K562 (cell line): Measurements from ENCODE around the gene CHST15. TPM values are rescaled to one million over a fixed set of nuclear protein-coding genes. Genes with fewer than 3 reads are reported as not detected.

Experiments used
- ATAC-seq: fragments of 200-7000 bp; cut with Tn5 transposase; 3 replicates; pipeline ENCODE4 v1.9.1; 2020; ENCODE audit warnings: moderate library complexity
- BruUV-seq: library from RNA; stranded (reverse); fragments of 400-500 nt; replicated peaks from 2 replicates; lab custom pipeline; 2021; lab: Mats Ljungman, UMichigan
- CTCF ChIA-PET: fragments of 300-600 bp; formaldehyde crosslinking; extraction: SDS; loops from one replicate; lab custom pipeline; 2021; ENCODE audit warnings: low intra/inter-chr PET ratio; lab: Yijun Ruan, JAX
- POLR2A ChIA-PET: fragments of 300-600, 350-650 bp; sonication (Branson Sonifier 250); formaldehyde crosslinking; extraction: SDS; loops from one replicate; lab custom pipeline; 2021; ENCODE audit warnings: antibody characterized with exemption, inconsistent platforms; lab: Yijun Ruan, JAX
- DNase-seq, 4 experiments: peaks; one replicate each; pipeline versions ENCODE4 v3.0.0 to v3.0.0-alpha.2; 2011 to 2018; ENCODE audit warnings: low spot score in 3 of 4, mixed read lengths in 3 of 4; ENCODE audit errors: extremely low read depth in 1 of 4
- FAIRE-seq: peaks from 2 replicates; lab custom pipeline; 2011; peaks lifted over from hg19 to GRCh38; lab: Jason Lieb, UNC
- H2AFZ ChIP-seq: 2 replicates; pipeline ENCODE4 v1.6.0; 2011; ENCODE audit warnings: low read depth, low read length, control low read depth, inconsistent platforms
- H3K27ac ChIP-seq: fragments of 200-600 bp; 3 replicates; pipeline ENCODE4 v1.8.0; 2011; ENCODE audit warnings: low read depth, mild to moderate bottlenecking, control low read depth, inconsistent platforms, low read length, moderate library complexity, mixed read lengths; ENCODE audit errors: extremely low read depth
- H3K27me3 ChIP-seq, 2 experiments: fragments of 300-600 bp in 1 of 2; 2 replicates in 1 of 2; 3 replicates in 1 of 2; pipeline versions ENCODE4 v1.6.0 to v1.8.0; 2011; ENCODE audit warnings: inconsistent platforms in 2 of 2, low read length in 2 of 2, mild to moderate bottlenecking in 1 of 2, mixed read lengths in 1 of 2, moderate library complexity in 1 of 2; ENCODE audit not compliant: control insufficient read depth in 2 of 2, insufficient read depth in 2 of 2
- H3K36me3 ChIP-seq: fragments of 300-600 bp; 3 replicates; pipeline ENCODE4 v1.8.0; 2011; ENCODE audit warnings: mild to moderate bottlenecking, low read length, inconsistent platforms; ENCODE audit not compliant: control insufficient read depth, insufficient read depth
- H3K4me1 ChIP-seq, 2 experiments: fragments of 200-600 bp in 1 of 2; replicated peaks in 1 of 2; 2 replicates in 1 of 2; 3 replicates in 1 of 2; pipeline versions ENCODE4 v1.5.1 to v1.8.0; 2011; ENCODE audit warnings: inconsistent platforms in 2 of 2, low read length in 2 of 2, mild to moderate bottlenecking in 1 of 2, mixed read lengths in 1 of 2, moderate library complexity in 1 of 2; ENCODE audit not compliant: control insufficient read depth in 2 of 2, insufficient read depth in 2 of 2
- H3K4me2 ChIP-seq: 2 replicates; pipeline ENCODE4 v1.6.1; 2011; ENCODE audit warnings: low read length, control low read depth, inconsistent platforms, mixed read lengths; ENCODE audit not compliant: insufficient read depth
- H3K4me3 ChIP-seq: fragments of 200-600 bp; sonication (generic), shearing (Covaris generic); 2 replicates; pipeline ENCODE4 v1.5.1; 2016; ENCODE audit warnings: control low read depth, inconsistent platforms
- H3K79me2 ChIP-seq: fragments of 200-600 bp; 3 replicates; pipeline ENCODE4 v1.8.0; 2011; ENCODE audit warnings: low read length, inconsistent platforms; ENCODE audit not compliant: control insufficient read depth, insufficient read depth
- H3K9ac ChIP-seq, 2 experiments: 2 replicates each; pipeline versions ENCODE4 v1.6.0 to v1.6.1; 2011; ENCODE audit warnings: low read depth in 2 of 2, low read length in 2 of 2, control low read depth in 1 of 2, inconsistent platforms in 1 of 2, mild to moderate bottlenecking in 1 of 2, mixed read lengths in 1 of 2; ENCODE audit not compliant: insufficient read depth in 1 of 2
- H3K9me1 ChIP-seq: one replicate; pipeline ENCODE4 v1.6.0; 2011; ENCODE audit warnings: inconsistent platforms, mild to moderate bottlenecking, low read length, moderate library complexity; ENCODE audit not compliant: control insufficient read depth, insufficient read depth
- H3K9me3 ChIP-seq: replicated peaks from 2 replicates; pipeline ENCODE4 v1.5.1; 2011; ENCODE audit warnings: low read depth, low read length, inconsistent platforms; ENCODE audit not compliant: control insufficient read depth, insufficient read depth
- H4K20me1 ChIP-seq: replicated peaks from 2 replicates; pipeline ENCODE4 v1.6.1; 2011; ENCODE audit warnings: low read length, inconsistent platforms, mixed read lengths; ENCODE audit not compliant: control insufficient read depth, insufficient read depth
- CBFA2T3 ChIP-seq: fragments of 450-650 bp; IDR thresholded peaks from 2 replicates; pipeline ENCODE4 v1.6.1; 2017
- CUX1 ChIP-seq: fragments of 200-800 bp; sonication (Bioruptor generic); IDR thresholded peaks from 2 replicates; pipeline ENCODE4 v1.6.1; 2016; ENCODE audit warnings: missing genetic modification characterization, missing compliant biosample characterization
- JUN ChIP-seq, 2 experiments: sonication (generic) in 1 of 2; formaldehyde crosslinking in 1 of 2; IDR thresholded peaks; 2 replicates each; pipeline versions ENCODE4 v1.6.1 to v1.8.0; 2012 to 2022; ENCODE audit warnings: borderline replicate concordance in 2 of 2, mild to moderate bottlenecking in 2 of 2, improper control_type of control experiment in 1 of 2, low read depth in 1 of 2, low read length in 1 of 2, missing genetic modification reagents in 1 of 2
- NR2C1 ChIP-seq, 2 experiments: fragments of 450-650 bp; IDR thresholded peaks; 2 replicates each; pipeline ENCODE4 v1.6.1; 2017; ENCODE audit warnings: mild to moderate bottlenecking in 2 of 2, antibody characterized with exemption in 1 of 2, inconsistent platforms in 1 of 2, missing compliant biosample characterization in 1 of 2, missing genetic modification characterization in 1 of 2
- PCBP1 ChIP-seq: fragments of 200-400 bp; formaldehyde crosslinking; IDR thresholded peaks from 2 replicates; pipeline ENCODE4 v1.6.1; 2018; ENCODE audit warnings: mild to moderate bottlenecking, low read depth, low read length; ENCODE audit not compliant: poor library complexity, severe bottlenecking
- SETDB1 ChIP-seq: IDR thresholded peaks from one replicate; pipeline ENCODE4 v1.6.1; 2012; ENCODE audit warnings: low read length, control low read depth, inconsistent platforms
- TSHZ1 ChIP-seq: fragments of 250-450 bp; sonication (Bioruptor Pico); IDR thresholded peaks from 2 replicates; pipeline ENCODE4 v1.4.0; 2020; ENCODE audit warnings: mild to moderate bottlenecking, moderate library complexity
- ZNF280A ChIP-seq: fragments of 450-650 bp; IDR thresholded peaks from 2 replicates; pipeline ENCODE4 v1.6.1; 2018; ENCODE audit warnings: mild to moderate bottlenecking, low read depth; ENCODE audit not compliant: partially characterized antibody
- ZSCAN32 ChIP-seq: fragments of 450-650 bp; formaldehyde crosslinking; IDR thresholded peaks from 2 replicates; pipeline ENCODE4 v1.4.0; 2020; ENCODE audit warnings: mild to moderate bottlenecking, moderate library complexity
- WGBS: fragments of 100-300 bp; shearing (Covaris generic); methylation state at CpG from one replicate; pipeline ENCODE4 v1.1.6; 2016; ENCODE audit warnings: low coverage, mixed read lengths; ENCODE audit not compliant: insufficient coverage; ENCODE audit errors: missing lambda C conversion rate; 5-methylcytosine and 5-hydroxymethylcytosine counted together
- in situ Hi-C: fragments of 300-500 bp; cut with MboI; formaldehyde crosslinking; loops from 4 replicates; pipeline ENCODE4 v1.15.0; 2018; ENCODE audit warnings: inconsistent platforms, mixed read lengths
- intact Hi-C: fragments of 100-400 bp; cut with micrococcal nuclease; formaldehyde crosslinking; loops from 2 replicates; pipeline ENCODE4 v1.14.2; 2022
- polyA plus RNA-seq, 8 experiments: library from polyadenylated mRNA; depleted of rRNA in 4 of 8; stranded (reverse) in 5 of 8; unstranded in 3 of 8; fragments of >200 nt; fragmentation: Nextera tagmentation in 2 of 8; fragmentation: Illumina TruSeq in 1 of 8; extraction: Ambion mirVana in 2 of 8; extraction: Trizol in 1 of 8; gene quantifications; 2 replicates each; pipeline versions ENCODE4 v1.2.1 to v1.2.3, GENCODE V29; 2011 to 2014; ENCODE audit warnings: inconsistent platforms in 1 of 8, missing spikeins in 1 of 8
- total RNA-seq, 7 experiments: library from RNA; depleted of rRNA in 6 of 7; stranded (reverse); fragments of >200 nt in 6 of 7; fragmentation: Illumina TruSeq in 2 of 7; extraction: Trizol in 2 of 7; gene quantifications; 2 replicates each; pipeline versions ENCODE4 v1.2.1 to v1.2.3, GENCODE V29; 2011 to 2021; ENCODE audit warnings: low replicate concordance in 1 of 7

The CHST15 gene
- total and polyA plus RNA-seq, 9 of the 15 experiments (the other 6 are each of a cell fraction or from before 2014, with no cell fraction given), result 0.04 to 0.16 (median 0.08) TPM

- DNase-seq (no peak), FAIRE-seq (no peak), ATAC-seq (no peak)
- Histone ChIP-seq H3K4me3 (no peak overlapping the region), H3K4me2 (no peak overlapping the region), H3K9ac (no peak overlapping the region), H3K27me3 (peaks cover 0 to 4% of the 10 kb centered on the region in 2 experiments; a peak in 1 of 5 replicates), H3K27ac (no peak overlapping the region), H3K4me1 (no peaks in the 10 kb centered on the region; a peak in 1 of 5 replicates), H3K79me2 (no peaks in the 10 kb centered on the region), H3K36me3 (no peaks in the 10 kb centered on the region), H4K20me1 (no peaks in the 10 kb centered on the region), H2AFZ (no peak overlapping the region), H3K9me1 (no peaks in the 10 kb centered on the region), H3K9me3 (no peaks in the 10 kb centered on the region)
- WGBS, result no CpG with 5 or more reads among the region's 4 CpGs
- no TSS peak for BruUV-seq
- ChIA-PET POLR2A (no interaction called here), CTCF (no interaction called here)
- in situ Hi-C loops, result no loop called here
- intact Hi-C loops, result no loop called here
- TF ChIP-seq CUX1 (CRISPR knock-in tag) (no peak), PCBP1 (no peak), JUN (IDR thresholded peaks at IDR 0.05; ENCODE audit: borderline replicate concordance, low read depth, low read length) (no peak), JUN (CRISPR knock-in tag; IDR thresholded peaks at IDR 0.05; ENCODE audit: borderline replicate concordance) (no peak), TSHZ1 (CRISPR knock-in tag) (no peak), ZSCAN32 (CRISPR knock-in tag) (no peak), NR2C1 (IDR thresholded peaks at IDR 0.05) (no peak), NR2C1 (tag; IDR thresholded peaks at IDR 0.05) (no peak), ZNF280A (no peak), SETDB1 (no peak), CBFA2T3 (no peak)
Observed at GRCh38 chr10:124120410-124121061, 27.1 kb upstream of the CHST15 start.
